Liver (tissue), 9 donors: Measurements from ENCODE around the gene ZNF592. TPM values are rescaled to one million over a fixed set of nuclear protein-coding genes. Genes with fewer than 3 reads are reported as not detected.

Experiments
- DNase-seq: peaks from one replicate; pipeline ENCODE4 v3.0.0-alpha.2; 2017; ENCODE audit warnings: low spot score
- H3K27ac ChIP-seq, 2 donors: one replicate each; pipeline ENCODE4 v1.7.0; 2013; ENCODE audit warnings: inconsistent platforms in 2 of 2, low read length in 2 of 2, control low read depth in 1 of 2, low read depth in 1 of 2, mild to moderate bottlenecking in 1 of 2
- H3K27me3 ChIP-seq, 4 donors: one replicate each; pipeline versions ENCODE4 v1.6.1 to v1.7.0; 2013; ENCODE audit warnings: low read length in 3 of 4, inconsistent platforms in 1 of 4, mild to moderate bottlenecking in 1 of 4, moderate library complexity in 1 of 4; ENCODE audit not compliant: control insufficient read depth in 4 of 4, insufficient read depth in 4 of 4
- H3K36me3 ChIP-seq, 4 donors: one replicate each; pipeline versions ENCODE4 v1.6.1 to v1.7.0; 2013; ENCODE audit warnings: low read length in 3 of 4, mild to moderate bottlenecking in 3 of 4, low read depth in 1 of 4, moderate library complexity in 1 of 4; ENCODE audit not compliant: control insufficient read depth in 4 of 4, insufficient read depth in 3 of 4
- H3K4me1 ChIP-seq, 4 donors: one replicate each; pipeline versions ENCODE4 v1.6.1 to v1.7.0; 2013; ENCODE audit warnings: low read length in 3 of 4, mild to moderate bottlenecking in 3 of 4, moderate library complexity in 1 of 4; ENCODE audit not compliant: control insufficient read depth in 4 of 4, insufficient read depth in 4 of 4
- H3K4me3 ChIP-seq, 3 donors: one replicate each; pipeline versions ENCODE4 v1.6.1 to v1.7.0; 2013; ENCODE audit warnings: low read length in 3 of 3, control low read depth in 1 of 3, low read depth in 1 of 3, mild to moderate bottlenecking in 1 of 3
- H3K9ac ChIP-seq, 2 donors: one replicate each; pipeline ENCODE4 v1.7.0; 2013; ENCODE audit warnings: low read length in 2 of 2, mild to moderate bottlenecking in 2 of 2, moderate library complexity in 2 of 2, control low read depth in 1 of 2, low read depth in 1 of 2
- H3K9me3 ChIP-seq, 4 donors: one replicate each; pipeline versions ENCODE4 v1.6.1 to v1.7.0; 2013; ENCODE audit warnings: low read length in 3 of 4; ENCODE audit not compliant: control insufficient read depth in 4 of 4
- ATF3 ChIP-seq: IDR thresholded peaks from 2 replicates; pipeline ENCODE4 v1.6.1; 2016; ENCODE audit warnings: antibody characterized with exemption
- EGR1 ChIP-seq, 2 donors: IDR thresholded peaks; 2 replicates each; pipeline ENCODE4 v1.6.1; 2016 to 2018; ENCODE audit warnings: antibody characterized with exemption in 2 of 2, low read depth in 2 of 2
- FOXA1 ChIP-seq: IDR thresholded peaks from 2 replicates; pipeline ENCODE4 v1.6.1; 2016; ENCODE audit warnings: antibody characterized with exemption
- FOXA2 ChIP-seq: IDR thresholded peaks from 2 replicates; pipeline ENCODE4 v1.6.1; 2016; ENCODE audit warnings: antibody characterized with exemption
- GABPA ChIP-seq, 2 donors: IDR thresholded peaks in 1 of 2; conservative IDR thresholded peaks in 1 of 2; 2 replicates each; pipeline ENCODE4 v1.6.1; 2016; ENCODE audit warnings: antibody characterized with exemption in 2 of 2, mild to moderate bottlenecking in 1 of 2, moderate library complexity in 1 of 2
- HNF4A ChIP-seq, 2 donors: conservative IDR thresholded peaks; 2 replicates each; pipeline ENCODE4 v1.6.1; 2016; ENCODE audit warnings: antibody characterized with exemption in 2 of 2, mild to moderate bottlenecking in 2 of 2
- HNF4G ChIP-seq: IDR thresholded peaks from 2 replicates; pipeline ENCODE4 v1.6.1; 2016; ENCODE audit warnings: antibody characterized with exemption
- JUND ChIP-seq, 2 donors: IDR thresholded peaks; 2 replicates each; pipeline ENCODE4 v1.6.1; 2016; ENCODE audit warnings: antibody characterized with exemption in 2 of 2
- NR2F2 ChIP-seq: IDR thresholded peaks from 2 replicates; pipeline ENCODE4 v1.6.1; 2016; ENCODE audit warnings: antibody characterized with exemption
- RAD21 ChIP-seq, 2 donors: IDR thresholded peaks; 2 replicates each; pipeline ENCODE4 v1.6.1; 2016; ENCODE audit warnings: antibody characterized with exemption in 2 of 2, mild to moderate bottlenecking in 2 of 2
- RXRA ChIP-seq, 2 donors: IDR thresholded peaks; 2 replicates each; pipeline ENCODE4 v1.6.1; 2017 to 2018; ENCODE audit warnings: antibody characterized with exemption in 2 of 2, mild to moderate bottlenecking in 1 of 2
- SP1 ChIP-seq: IDR thresholded peaks from 2 replicates; pipeline ENCODE4 v1.6.1; 2018; ENCODE audit warnings: antibody characterized with exemption, mild to moderate bottlenecking
- TAF1 ChIP-seq: conservative IDR thresholded peaks from 2 replicates; pipeline ENCODE4 v1.6.1; 2016; ENCODE audit warnings: antibody characterized with exemption, mild to moderate bottlenecking
- YY1 ChIP-seq: IDR thresholded peaks from 2 replicates; pipeline ENCODE4 v1.6.1; 2016; ENCODE audit warnings: antibody characterized with exemption, mild to moderate bottlenecking
- WGBS: extraction: QIAGEN DNeasy Blood & Tissue Kit; methylation state at CpG from one replicate; pipeline ENCODE4 v1.1.7; 2013; 5-methylcytosine and 5-hydroxymethylcytosine counted together
- polyA plus RNA-seq, 2 donors: library from polyadenylated mRNA; stranded (reverse) in 1 of 2; unstranded in 1 of 2; fragments of 200-250 nt in 1 of 2; fragments of >200 nt in 1 of 2; fragmentation: Nextera tagmentation in 1 of 2; extraction: Ambion mirVana in 1 of 2; gene quantifications; one replicate each; pipeline versions ENCODE4 v1.2.1 to v1.2.3, GENCODE V29; 2013 to 2015
- total RNA-seq, 2 donors: library from RNA; depleted of rRNA; stranded (reverse); fragments of >200 nt; gene quantifications; one replicate each; pipeline ENCODE4 v1.2.3, GENCODE V29; 2014
- TF ChIP-seq, protein P1 (sequence below): IDR thresholded peaks from 2 replicates; pipeline ENCODE4 v1.6.1; 2016; ENCODE audit warnings: antibody characterized with exemption
- TF ChIP-seq, protein P2 (sequence below): IDR thresholded peaks from 2 replicates; pipeline ENCODE4 v1.6.1; 2016; ENCODE audit warnings: antibody characterized with exemption
- TF ChIP-seq, protein P3 (sequence below): IDR thresholded peaks from 2 replicates; pipeline ENCODE4 v1.6.1; 2016; ENCODE audit warnings: antibody characterized with exemption, mild to moderate bottlenecking
- donor health status: healthy.
- donor health status: healthy.
- donor health status: healthy.
- donor health status: healthy.
- donor health status: healthy.

Gene ZNF592
- total and polyA plus RNA-seq, 4 donors = 4.4 to 10.6 (median 7.5) TPM

DNA sequence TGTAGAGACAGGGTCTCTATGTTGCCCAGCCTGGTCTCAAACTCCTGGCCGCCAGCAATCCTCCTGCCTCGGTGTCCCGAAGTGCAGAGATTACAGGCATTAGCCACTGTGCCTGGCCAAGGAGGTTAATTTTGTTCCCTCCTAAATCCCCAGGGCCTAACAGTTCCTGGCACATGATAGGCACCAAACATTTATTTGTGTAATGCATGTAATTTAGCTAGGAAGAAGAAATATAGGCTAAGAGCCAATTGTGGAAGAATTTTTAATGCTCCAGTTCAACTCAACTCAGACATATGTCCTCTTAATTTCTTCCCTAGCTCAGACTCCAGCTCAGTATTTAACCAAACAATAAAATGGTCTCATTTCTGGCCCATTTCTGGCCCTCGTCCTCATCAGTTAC lies 7.7 kb upstream of the ZNF592 start:
- no peak for DNase-seq
- H3K27ac ChIP-seq = no peak overlapping the region
- TF ChIP-seq HNF4A (conservative IDR thresholded peaks at IDR 0.05) = no peak
- TF ChIP-seq FOXA2 = no peak
- no peak for TF ChIP-seq SP1
- TF ChIP-seq FOXA1 = no peak
- TF ChIP-seq, protein P1, sequence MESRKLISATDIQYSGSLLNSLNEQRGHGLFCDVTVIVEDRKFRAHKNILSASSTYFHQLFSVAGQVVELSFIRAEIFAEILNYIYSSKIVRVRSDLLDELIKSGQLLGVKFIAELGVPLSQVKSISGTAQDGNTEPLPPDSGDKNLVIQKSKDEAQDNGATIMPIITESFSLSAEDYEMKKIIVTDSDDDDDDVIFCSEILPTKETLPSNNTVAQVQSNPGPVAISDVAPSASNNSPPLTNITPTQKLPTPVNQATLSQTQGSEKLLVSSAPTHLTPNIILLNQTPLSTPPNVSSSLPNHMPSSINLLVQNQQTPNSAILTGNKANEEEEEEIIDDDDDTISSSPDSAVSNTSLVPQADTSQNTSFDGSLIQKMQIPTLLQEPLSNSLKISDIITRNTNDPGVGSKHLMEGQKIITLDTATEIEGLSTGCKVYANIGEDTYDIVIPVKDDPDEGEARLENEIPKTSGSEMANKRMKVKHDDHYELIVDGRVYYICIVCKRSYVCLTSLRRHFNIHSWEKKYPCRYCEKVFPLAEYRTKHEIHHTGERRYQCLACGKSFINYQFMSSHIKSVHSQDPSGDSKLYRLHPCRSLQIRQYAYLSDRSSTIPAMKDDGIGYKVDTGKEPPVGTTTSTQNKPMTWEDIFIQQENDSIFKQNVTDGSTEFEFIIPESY = no peak
- TF ChIP-seq, protein P2, sequence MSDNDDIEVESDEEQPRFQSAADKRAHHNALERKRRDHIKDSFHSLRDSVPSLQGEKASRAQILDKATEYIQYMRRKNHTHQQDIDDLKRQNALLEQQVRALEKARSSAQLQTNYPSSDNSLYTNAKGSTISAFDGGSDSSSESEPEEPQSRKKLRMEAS = no peak
- no peak for TF ChIP-seq TAF1
- TF ChIP-seq EGR1 (IDR thresholded peaks at IDR 0.05; ENCODE audit: low read depth in 2 of 2) = no peak
- no peak for TF ChIP-seq YY1
- no peaks in the 10 kb centered on the region for H3K27me3 ChIP-seq
- H3K4me1 ChIP-seq = peaks cover 0 to 4% (median 0%) of the 10 kb centered on the region in 4 donors
- H3K9me3 ChIP-seq = no peaks in the 10 kb centered on the region
- 91% methylated on average over 4 of the region's 4 CpGs for WGBS
- no peak overlapping the region for H3K9ac ChIP-seq
- H3K4me3 ChIP-seq = no peak overlapping the region
- H3K36me3 ChIP-seq = no peaks in the 10 kb centered on the region

GRCh38 chr15:84741121-84741520 lies 7.3 kb upstream of the ZNF592 start:
- Histone ChIP-seq H3K27me3 (no peaks in the 10 kb centered on the region), H3K36me3 (no peaks in the 10 kb centered on the region), H3K9ac (no peak overlapping the region), H3K4me1 (peaks cover 0 to 6% (median 0%) of the 10 kb centered on the region in 4 donors), H3K4me3 (no peak overlapping the region), H3K27ac (no peak overlapping the region), H3K9me3 (no peaks in the 10 kb centered on the region)
- WGBS = 67% methylated on average over 2 of the region's 2 CpGs
- no peak for DNase-seq
- no peak for TF ChIP-seq FOXA1
- no peak for TF ChIP-seq TAF1
- peak; percentile 36 to 37 for TF ChIP-seq HNF4A (conservative IDR thresholded peaks at IDR 0.05)
- TF ChIP-seq RAD21 (IDR thresholded peaks at IDR 0.05) = no peak

DNA sequence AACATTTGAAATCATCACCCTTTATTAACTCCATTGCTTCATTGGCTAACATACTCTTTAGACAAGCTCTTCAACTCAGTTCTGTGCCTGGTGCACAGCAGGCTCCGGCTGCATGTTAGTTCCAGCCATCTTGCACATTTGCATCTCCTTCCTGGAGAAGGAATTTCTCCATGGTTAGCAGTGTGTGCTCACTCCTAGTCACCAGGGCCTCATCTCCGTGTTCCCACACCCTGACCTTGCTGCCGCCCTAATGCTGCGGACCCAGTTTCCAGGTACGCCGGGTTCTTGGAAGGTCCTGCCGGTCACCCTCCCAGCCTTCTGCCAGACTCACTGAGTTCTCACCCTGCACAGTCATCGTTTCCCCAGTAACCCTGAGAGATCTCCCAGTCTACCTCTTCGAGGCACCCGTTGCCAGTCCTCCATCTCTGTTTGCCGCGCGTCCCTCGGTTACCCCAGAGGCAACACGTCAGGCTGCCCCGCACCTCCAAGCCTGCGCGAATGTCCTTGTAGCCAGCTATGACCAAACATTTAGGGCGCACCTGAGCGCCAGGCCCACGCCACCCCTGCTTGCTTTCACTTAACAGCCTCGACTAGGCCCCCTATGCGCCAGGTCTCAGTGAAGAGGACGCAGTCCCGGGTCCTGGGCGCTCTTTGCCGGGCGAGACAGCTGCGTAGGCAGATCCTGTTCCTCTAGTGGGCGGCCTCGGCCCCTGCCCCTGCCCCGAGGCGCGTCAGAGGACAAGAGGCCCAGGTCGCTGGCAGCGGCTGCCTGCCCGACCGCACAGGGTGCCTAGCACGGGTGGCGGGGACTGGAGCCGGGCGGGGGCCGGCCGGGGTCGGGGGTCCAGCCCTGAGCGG lies 747 bp upstream of the ZNF592 start:
- H3K27me3 ChIP-seq = no peaks in the 10 kb centered on the region
- H3K9ac ChIP-seq = peak overlapping the region; percentile 99
- H3K9me3 ChIP-seq = no peaks in the 10 kb centered on the region
- DNase-seq = peak; percentile 78
- H3K4me3 ChIP-seq = peak overlapping the region; percentile 94 to 95 (median 94)
- peaks cover 12 to 43% (median 32%) of the 10 kb centered on the region in 4 donors for H3K4me1 ChIP-seq
- no peaks in the 10 kb centered on the region for H3K36me3 ChIP-seq
- under 1% methylated on average over 46 of the region's 46 CpGs for whole genome bisulfite sequencing
- peak overlapping the region; percentile 99 to 100 for H3K27ac ChIP-seq
- TF ChIP-seq SP1 = no peak
- TF ChIP-seq NR2F2 = no peak
- no peak for TF ChIP-seq HNF4G
- no peak for TF ChIP-seq HNF4A (conservative IDR thresholded peaks at IDR 0.05)
- peak in 1 of 2 donors; percentile 12 for TF ChIP-seq RAD21 (IDR thresholded peaks at IDR 0.05)
- TF ChIP-seq, protein P2 = no peak
- no peak for TF ChIP-seq GABPA (IDR thresholded peaks at IDR 0.05 in 1 of 2, conservative IDR thresholded peaks at IDR 0.05 in 1 of 2)
- TF ChIP-seq, protein P1 = no peak
- TF ChIP-seq TAF1 = peak; percentile 65
- peak in 1 of 2 donors; percentile 10 for TF ChIP-seq RXRA (IDR thresholded peaks at IDR 0.05)
- TF ChIP-seq ATF3 = no peak
- TF ChIP-seq YY1 = peak; percentile 68
- TF ChIP-seq FOXA2 = no peak
- TF ChIP-seq, protein P3, sequence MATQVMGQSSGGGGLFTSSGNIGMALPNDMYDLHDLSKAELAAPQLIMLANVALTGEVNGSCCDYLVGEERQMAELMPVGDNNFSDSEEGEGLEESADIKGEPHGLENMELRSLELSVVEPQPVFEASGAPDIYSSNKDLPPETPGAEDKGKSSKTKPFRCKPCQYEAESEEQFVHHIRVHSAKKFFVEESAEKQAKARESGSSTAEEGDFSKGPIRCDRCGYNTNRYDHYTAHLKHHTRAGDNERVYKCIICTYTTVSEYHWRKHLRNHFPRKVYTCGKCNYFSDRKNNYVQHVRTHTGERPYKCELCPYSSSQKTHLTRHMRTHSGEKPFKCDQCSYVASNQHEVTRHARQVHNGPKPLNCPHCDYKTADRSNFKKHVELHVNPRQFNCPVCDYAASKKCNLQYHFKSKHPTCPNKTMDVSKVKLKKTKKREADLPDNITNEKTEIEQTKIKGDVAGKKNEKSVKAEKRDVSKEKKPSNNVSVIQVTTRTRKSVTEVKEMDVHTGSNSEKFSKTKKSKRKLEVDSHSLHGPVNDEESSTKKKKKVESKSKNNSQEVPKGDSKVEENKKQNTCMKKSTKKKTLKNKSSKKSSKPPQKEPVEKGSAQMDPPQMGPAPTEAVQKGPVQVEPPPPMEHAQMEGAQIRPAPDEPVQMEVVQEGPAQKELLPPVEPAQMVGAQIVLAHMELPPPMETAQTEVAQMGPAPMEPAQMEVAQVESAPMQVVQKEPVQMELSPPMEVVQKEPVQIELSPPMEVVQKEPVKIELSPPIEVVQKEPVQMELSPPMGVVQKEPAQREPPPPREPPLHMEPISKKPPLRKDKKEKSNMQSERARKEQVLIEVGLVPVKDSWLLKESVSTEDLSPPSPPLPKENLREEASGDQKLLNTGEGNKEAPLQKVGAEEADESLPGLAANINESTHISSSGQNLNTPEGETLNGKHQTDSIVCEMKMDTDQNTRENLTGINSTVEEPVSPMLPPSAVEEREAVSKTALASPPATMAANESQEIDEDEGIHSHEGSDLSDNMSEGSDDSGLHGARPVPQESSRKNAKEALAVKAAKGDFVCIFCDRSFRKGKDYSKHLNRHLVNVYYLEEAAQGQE = no peak
- TF ChIP-seq JUND (IDR thresholded peaks at IDR 0.05) = no peak
